ENCODE results near the gene BTBD10.

DNA sequence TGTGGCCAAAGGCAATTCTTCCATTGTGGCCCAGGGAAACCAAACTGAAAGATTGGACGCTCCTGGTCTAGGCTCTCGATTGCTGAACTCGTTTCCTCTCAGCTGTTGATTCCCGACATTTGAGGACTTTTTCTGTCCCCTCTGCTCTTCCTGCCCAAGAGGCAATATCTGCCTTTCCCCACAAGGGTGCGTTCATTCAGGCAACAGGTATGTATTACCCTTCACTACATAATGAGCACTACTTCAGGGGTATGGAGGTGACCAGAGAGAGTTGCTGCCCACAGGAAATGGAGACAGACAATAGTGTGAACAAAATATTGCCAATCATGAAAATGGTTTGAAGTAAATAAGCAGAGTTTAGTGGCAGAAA is 24.6 kb upstream of the BTBD10 start:
- TF ChIP-seq, protein P1, sequence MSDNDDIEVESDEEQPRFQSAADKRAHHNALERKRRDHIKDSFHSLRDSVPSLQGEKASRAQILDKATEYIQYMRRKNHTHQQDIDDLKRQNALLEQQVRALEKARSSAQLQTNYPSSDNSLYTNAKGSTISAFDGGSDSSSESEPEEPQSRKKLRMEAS (IDR thresholded peaks at IDR 0.05) = no peak
- no peak for TF ChIP-seq CEBPB (IDR thresholded peaks at IDR 0.05)
- no peak for TF ChIP-seq NFIC (IDR thresholded peaks at IDR 0.05)
- no peak for TF ChIP-seq YY1 (IDR thresholded peaks at IDR 0.05; ENCODE audit: low read depth)
- TF ChIP-seq, protein P2, sequence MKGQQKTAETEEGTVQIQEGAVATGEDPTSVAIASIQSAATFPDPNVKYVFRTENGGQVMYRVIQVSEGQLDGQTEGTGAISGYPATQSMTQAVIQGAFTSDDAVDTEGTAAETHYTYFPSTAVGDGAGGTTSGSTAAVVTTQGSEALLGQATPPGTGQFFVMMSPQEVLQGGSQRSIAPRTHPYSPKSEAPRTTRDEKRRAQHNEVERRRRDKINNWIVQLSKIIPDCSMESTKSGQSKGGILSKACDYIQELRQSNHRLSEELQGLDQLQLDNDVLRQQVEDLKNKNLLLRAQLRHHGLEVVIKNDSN (IDR thresholded peaks at IDR 0.05) = no peak
- TF ChIP-seq EGR1 (IDR thresholded peaks at IDR 0.05) = no peak
- TF ChIP-seq, protein P3, sequence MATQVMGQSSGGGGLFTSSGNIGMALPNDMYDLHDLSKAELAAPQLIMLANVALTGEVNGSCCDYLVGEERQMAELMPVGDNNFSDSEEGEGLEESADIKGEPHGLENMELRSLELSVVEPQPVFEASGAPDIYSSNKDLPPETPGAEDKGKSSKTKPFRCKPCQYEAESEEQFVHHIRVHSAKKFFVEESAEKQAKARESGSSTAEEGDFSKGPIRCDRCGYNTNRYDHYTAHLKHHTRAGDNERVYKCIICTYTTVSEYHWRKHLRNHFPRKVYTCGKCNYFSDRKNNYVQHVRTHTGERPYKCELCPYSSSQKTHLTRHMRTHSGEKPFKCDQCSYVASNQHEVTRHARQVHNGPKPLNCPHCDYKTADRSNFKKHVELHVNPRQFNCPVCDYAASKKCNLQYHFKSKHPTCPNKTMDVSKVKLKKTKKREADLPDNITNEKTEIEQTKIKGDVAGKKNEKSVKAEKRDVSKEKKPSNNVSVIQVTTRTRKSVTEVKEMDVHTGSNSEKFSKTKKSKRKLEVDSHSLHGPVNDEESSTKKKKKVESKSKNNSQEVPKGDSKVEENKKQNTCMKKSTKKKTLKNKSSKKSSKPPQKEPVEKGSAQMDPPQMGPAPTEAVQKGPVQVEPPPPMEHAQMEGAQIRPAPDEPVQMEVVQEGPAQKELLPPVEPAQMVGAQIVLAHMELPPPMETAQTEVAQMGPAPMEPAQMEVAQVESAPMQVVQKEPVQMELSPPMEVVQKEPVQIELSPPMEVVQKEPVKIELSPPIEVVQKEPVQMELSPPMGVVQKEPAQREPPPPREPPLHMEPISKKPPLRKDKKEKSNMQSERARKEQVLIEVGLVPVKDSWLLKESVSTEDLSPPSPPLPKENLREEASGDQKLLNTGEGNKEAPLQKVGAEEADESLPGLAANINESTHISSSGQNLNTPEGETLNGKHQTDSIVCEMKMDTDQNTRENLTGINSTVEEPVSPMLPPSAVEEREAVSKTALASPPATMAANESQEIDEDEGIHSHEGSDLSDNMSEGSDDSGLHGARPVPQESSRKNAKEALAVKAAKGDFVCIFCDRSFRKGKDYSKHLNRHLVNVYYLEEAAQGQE (IDR thresholded peaks at IDR 0.05; ENCODE audit: low read depth) = no peak
- no peak for TF ChIP-seq EP300 (IDR thresholded peaks at IDR 0.05; ENCODE audit: borderline replicate concordance)
- TF ChIP-seq TAF1 (IDR thresholded peaks at IDR 0.05; ENCODE audit: low read depth) = no peak
- peak; percentile 15; the same call in 1 of the 2 replicates for TF ChIP-seq RAD21 (IDR thresholded peaks at IDR 0.05; ENCODE audit: low read depth)
- no peak for TF ChIP-seq CREB1 (IDR thresholded peaks at IDR 0.05; ENCODE audit: low read depth)
- TF ChIP-seq FOXM1 (IDR thresholded peaks at IDR 0.05; ENCODE audit: borderline replicate concordance, low read depth) = no peak
- no peak for TF ChIP-seq TCF12 (IDR thresholded peaks at IDR 0.05; ENCODE audit: low read depth)
- TF ChIP-seq ZBTB7A (IDR thresholded peaks at IDR 0.05; ENCODE audit: low read depth) = no peak
